ENCODE measurements around the gene ZNF275. TPM values are rescaled to one million over a fixed set of nuclear protein-coding genes. Genes with fewer than 3 reads are reported as not detected.

ZNF275 gene
- total RNA-seq, 1 experiment from 2014 or later: 9.8 TPM

DNA sequence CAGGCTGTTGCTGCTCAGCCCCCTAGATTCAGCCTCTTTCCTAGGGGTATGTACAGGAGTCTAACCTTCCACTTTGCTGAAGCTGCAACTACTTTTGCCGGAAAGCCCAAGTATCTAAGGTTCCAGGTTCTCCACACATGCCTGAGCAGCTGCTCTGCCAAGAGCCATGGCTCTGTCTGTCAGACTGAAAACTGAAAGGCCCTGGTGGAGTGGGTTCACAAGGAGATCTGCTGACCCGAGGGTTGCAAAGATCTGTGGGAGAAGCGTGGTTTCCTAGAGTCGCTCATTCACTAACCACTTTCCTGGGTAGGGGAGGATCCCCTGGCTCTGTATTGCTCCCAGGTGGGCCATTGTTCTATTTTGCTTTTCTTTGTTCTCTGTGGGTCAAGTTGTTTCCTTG is 6.4 kb upstream of the ZNF275 start:
- H3K27ac ChIP-seq (ENCODE audit: low read depth, low read length): no peak overlapping the region
- H3K79me2 ChIP-seq (ENCODE audit: insufficient read depth, low read length): no peaks in the 10 kb centered on the region
- no peak overlapping the region for H3K9ac ChIP-seq (ENCODE audit: low read length)
- intact Hi-C loops (cut with micrococcal nuclease): no loop called here
- BruUV-seq (replicated peaks): no TSS peak
- no peaks in the 10 kb centered on the region for H3K27me3 ChIP-seq (ENCODE audit: insufficient read depth, low read length)
- ChIA-PET RAD21 (ENCODE audit: low non-redundant PET in 1 of 2, low total read pairs in 2 of 2, uncharacterized antibody in 2 of 2, unreplicated experiment in 2 of 2) (no interaction called here), CTCF (no interaction called here), POLR2A (no interaction called here)
- H2AFZ ChIP-seq (ENCODE audit: low read depth, low read length, poor library complexity, severe bottlenecking): no peak overlapping the region
- no peak for DNase-seq (ENCODE audit: low read depth, low spot score)
- no peaks in the 10 kb centered on the region for H3K9me2 ChIP-seq (ENCODE audit: insufficient read depth)
- ATAC-seq: no peak
- H3K36me3 ChIP-seq (ENCODE audit: control insufficient read depth in 1 of 2, insufficient read depth in 2 of 2, low read length in 2 of 2): no peaks in the 10 kb centered on the region
- H3K4me2 ChIP-seq (ENCODE audit: low read length): no peak overlapping the region
- no peaks in the 10 kb centered on the region for H4K20me1 ChIP-seq (ENCODE audit: insufficient read depth)
- no peaks in the 10 kb centered on the region for H3K9me3 ChIP-seq (ENCODE audit: control insufficient read depth in 1 of 2, insufficient read depth in 1 of 2, low read depth in 1 of 2, low read length in 2 of 2)
- H3K4me3 ChIP-seq (replicated peaks in 1 of 2; ENCODE audit: low read depth in 1 of 2, low read length in 2 of 2): no peak overlapping the region
- TF ChIP-seq, protein P1, sequence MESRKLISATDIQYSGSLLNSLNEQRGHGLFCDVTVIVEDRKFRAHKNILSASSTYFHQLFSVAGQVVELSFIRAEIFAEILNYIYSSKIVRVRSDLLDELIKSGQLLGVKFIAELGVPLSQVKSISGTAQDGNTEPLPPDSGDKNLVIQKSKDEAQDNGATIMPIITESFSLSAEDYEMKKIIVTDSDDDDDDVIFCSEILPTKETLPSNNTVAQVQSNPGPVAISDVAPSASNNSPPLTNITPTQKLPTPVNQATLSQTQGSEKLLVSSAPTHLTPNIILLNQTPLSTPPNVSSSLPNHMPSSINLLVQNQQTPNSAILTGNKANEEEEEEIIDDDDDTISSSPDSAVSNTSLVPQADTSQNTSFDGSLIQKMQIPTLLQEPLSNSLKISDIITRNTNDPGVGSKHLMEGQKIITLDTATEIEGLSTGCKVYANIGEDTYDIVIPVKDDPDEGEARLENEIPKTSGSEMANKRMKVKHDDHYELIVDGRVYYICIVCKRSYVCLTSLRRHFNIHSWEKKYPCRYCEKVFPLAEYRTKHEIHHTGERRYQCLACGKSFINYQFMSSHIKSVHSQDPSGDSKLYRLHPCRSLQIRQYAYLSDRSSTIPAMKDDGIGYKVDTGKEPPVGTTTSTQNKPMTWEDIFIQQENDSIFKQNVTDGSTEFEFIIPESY (IDR thresholded peaks at IDR 0.05; ENCODE audit: extremely low read depth, insufficient replicate concordance, low read length): no peak
- TF ChIP-seq EZH2 (IDR thresholded peaks at IDR 0.05): no peak
- no peak for TF ChIP-seq POLR2A (IDR thresholded peaks at IDR 0.05; ENCODE audit: borderline replicate concordance, extremely low read depth, insufficient read depth, insufficient read length)
- no peak for TF ChIP-seq SRF (IDR thresholded peaks at IDR 0.05; ENCODE audit: low read depth)
- TF ChIP-seq, protein P2, sequence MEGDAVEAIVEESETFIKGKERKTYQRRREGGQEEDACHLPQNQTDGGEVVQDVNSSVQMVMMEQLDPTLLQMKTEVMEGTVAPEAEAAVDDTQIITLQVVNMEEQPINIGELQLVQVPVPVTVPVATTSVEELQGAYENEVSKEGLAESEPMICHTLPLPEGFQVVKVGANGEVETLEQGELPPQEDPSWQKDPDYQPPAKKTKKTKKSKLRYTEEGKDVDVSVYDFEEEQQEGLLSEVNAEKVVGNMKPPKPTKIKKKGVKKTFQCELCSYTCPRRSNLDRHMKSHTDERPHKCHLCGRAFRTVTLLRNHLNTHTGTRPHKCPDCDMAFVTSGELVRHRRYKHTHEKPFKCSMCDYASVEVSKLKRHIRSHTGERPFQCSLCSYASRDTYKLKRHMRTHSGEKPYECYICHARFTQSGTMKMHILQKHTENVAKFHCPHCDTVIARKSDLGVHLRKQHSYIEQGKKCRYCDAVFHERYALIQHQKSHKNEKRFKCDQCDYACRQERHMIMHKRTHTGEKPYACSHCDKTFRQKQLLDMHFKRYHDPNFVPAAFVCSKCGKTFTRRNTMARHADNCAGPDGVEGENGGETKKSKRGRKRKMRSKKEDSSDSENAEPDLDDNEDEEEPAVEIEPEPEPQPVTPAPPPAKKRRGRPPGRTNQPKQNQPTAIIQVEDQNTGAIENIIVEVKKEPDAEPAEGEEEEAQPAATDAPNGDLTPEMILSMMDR (IDR thresholded peaks at IDR 0.05 in 2 of 3, conservative IDR thresholded peaks at IDR 0.05 in 1 of 3; ENCODE audit: borderline replicate concordance in 1 of 3, insufficient read depth in 1 of 3, low read depth in 2 of 3, low read length in 2 of 3): no peak
- TF ChIP-seq ZFX (IDR thresholded peaks at IDR 0.05): no peak
- no peak for TF ChIP-seq JUND (IDR thresholded peaks at IDR 0.05)
- no peak for TF ChIP-seq ZNF274 (IDR thresholded peaks at IDR 0.05; ENCODE audit: low read depth, low read length)
- no peak for TF ChIP-seq SIN3A (IDR thresholded peaks at IDR 0.05; ENCODE audit: low read depth)
- TF ChIP-seq EGR1 (IDR thresholded peaks at IDR 0.05; ENCODE audit: low read depth): no peak
- TF ChIP-seq CEBPB (IDR thresholded peaks at IDR 0.05; ENCODE audit: low read depth): no peak
- TF ChIP-seq, protein P3, sequence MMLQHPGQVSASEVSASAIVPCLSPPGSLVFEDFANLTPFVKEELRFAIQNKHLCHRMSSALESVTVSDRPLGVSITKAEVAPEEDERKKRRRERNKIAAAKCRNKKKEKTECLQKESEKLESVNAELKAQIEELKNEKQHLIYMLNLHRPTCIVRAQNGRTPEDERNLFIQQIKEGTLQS (IDR thresholded peaks at IDR 0.05): no peak
- no peak for TF ChIP-seq YY1 (IDR thresholded peaks at IDR 0.05; ENCODE audit: extremely low read depth, insufficient replicate concordance, low read depth, low read length)
- TF ChIP-seq TCF7L2 (IDR thresholded peaks at IDR 0.05; ENCODE audit: borderline replicate concordance, extremely low read depth, insufficient read depth, insufficient read length): no peak
- TF ChIP-seq SP1 (IDR thresholded peaks at IDR 0.05; ENCODE audit: low read depth): no peak
- no peak for TF ChIP-seq POLR2AphosphoS5 (IDR thresholded peaks at IDR 0.05; ENCODE audit: low read depth, low read length)
- no peak for TF ChIP-seq CBX3 (IDR thresholded peaks at IDR 0.05; ENCODE audit: low read depth)
- no peak for TF ChIP-seq ELF1 (IDR thresholded peaks at IDR 0.05; ENCODE audit: borderline replicate concordance, low read depth)
- no peak for TF ChIP-seq FOSL1 (IDR thresholded peaks at IDR 0.05; ENCODE audit: low read depth)
- H3K4me1 ChIP-seq (ENCODE audit: control insufficient read depth in 1 of 2, insufficient read depth in 2 of 2, low read length in 2 of 2): no peaks in the 10 kb centered on the region

All from HCT116 (cell line).